Spleen (tissue), 7 donors: Measurements from ENCODE around the gene PHEX.

ENCODE experiments used
- POLR2A ChIP-seq, 3 donors: fragments of 450-650 bp; IDR thresholded peaks; one replicate each; pipeline ENCODE4 v1.5.1; 2017; ENCODE audit warnings: antibody characterized with exemption in 3 of 3, mild to moderate bottlenecking in 1 of 3
- POLR2AphosphoS5 ChIP-seq, 3 donors: sonication (generic); formaldehyde crosslinking; IDR thresholded peaks; one replicate each; pipeline ENCODE4 v1.5.1; 2017; ENCODE audit warnings: antibody characterized with exemption in 3 of 3
- TF ChIP-seq, protein P1 (sequence below), 11 experiments: fragments of 200-600 bp in 7 of 11; fragments of 450-650 bp in 4 of 11; sonication (generic) in 4 of 11; IDR thresholded peaks in 8 of 11; conservative IDR thresholded peaks in 3 of 11; 1 replicate in 7 of 11; 2 replicates in 4 of 11; pipeline versions ENCODE4 v1.4.0 to v1.8.0; 2016 to 2021; ENCODE audit warnings: antibody characterized with exemption in 11 of 11, inconsistent platforms in 4 of 11, mild to moderate bottlenecking in 1 of 11
- donor health status: DM: no; HTN: no; CAD: no; lungs with moderate emphysema.
- donor health status: DM: no; HTN: no; CAD: no.
- donor health status: DM: no; HTN: no; CAD: no.

DNA sequence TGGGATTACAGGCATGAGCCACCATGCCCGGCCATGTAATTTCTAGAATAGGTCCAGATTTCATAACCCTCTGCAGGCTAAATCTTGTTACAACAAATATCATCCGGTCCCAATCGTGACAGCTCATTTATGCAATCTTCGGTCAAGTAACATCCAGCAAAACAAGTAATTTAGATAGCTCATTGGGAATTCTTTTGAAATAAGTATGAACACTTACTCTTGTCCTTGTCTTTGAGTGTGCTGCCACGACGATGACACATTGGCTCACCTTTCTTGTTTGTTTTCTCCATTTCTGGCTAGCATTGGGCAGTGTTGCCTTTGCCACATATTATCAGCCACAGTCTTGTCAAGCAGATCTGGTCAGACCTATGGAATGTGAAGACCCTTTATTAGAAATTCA is 92.0 kb downstream of the PHEX start:
- TF ChIP-seq POLR2AphosphoS5 (IDR thresholded peaks at IDR 0.05) (no peak), POLR2A (IDR thresholded peaks at IDR 0.05) (no peak)
- TF ChIP-seq, protein P1, sequence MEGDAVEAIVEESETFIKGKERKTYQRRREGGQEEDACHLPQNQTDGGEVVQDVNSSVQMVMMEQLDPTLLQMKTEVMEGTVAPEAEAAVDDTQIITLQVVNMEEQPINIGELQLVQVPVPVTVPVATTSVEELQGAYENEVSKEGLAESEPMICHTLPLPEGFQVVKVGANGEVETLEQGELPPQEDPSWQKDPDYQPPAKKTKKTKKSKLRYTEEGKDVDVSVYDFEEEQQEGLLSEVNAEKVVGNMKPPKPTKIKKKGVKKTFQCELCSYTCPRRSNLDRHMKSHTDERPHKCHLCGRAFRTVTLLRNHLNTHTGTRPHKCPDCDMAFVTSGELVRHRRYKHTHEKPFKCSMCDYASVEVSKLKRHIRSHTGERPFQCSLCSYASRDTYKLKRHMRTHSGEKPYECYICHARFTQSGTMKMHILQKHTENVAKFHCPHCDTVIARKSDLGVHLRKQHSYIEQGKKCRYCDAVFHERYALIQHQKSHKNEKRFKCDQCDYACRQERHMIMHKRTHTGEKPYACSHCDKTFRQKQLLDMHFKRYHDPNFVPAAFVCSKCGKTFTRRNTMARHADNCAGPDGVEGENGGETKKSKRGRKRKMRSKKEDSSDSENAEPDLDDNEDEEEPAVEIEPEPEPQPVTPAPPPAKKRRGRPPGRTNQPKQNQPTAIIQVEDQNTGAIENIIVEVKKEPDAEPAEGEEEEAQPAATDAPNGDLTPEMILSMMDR (IDR thresholded peaks at IDR 0.05 in 8 of 11, conservative IDR thresholded peaks at IDR 0.05 in 3 of 11) = no peak
